ENCODE results near the gene ARL15.

ARL15 gene

DNA sequence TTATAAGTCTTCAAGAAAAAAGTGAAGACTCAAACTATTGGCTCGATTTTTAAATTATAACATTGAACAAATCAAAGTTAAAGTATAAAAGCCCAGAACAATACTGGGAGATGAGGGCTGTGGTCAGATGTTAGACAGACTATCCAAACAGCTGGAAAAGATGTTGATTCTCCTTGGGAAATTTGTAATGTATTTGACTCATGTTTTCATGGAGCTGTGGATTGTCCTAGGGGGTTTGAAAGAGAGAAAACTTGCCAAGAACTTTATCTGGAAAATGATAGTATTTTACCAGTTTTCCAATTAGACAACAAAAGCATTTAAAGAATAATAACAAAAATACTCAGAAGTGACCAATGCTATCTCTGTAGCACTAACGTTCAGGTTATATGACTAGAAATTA is 339.2 kb downstream of the ARL15 start:
- no peak for DNase-seq

DNA sequence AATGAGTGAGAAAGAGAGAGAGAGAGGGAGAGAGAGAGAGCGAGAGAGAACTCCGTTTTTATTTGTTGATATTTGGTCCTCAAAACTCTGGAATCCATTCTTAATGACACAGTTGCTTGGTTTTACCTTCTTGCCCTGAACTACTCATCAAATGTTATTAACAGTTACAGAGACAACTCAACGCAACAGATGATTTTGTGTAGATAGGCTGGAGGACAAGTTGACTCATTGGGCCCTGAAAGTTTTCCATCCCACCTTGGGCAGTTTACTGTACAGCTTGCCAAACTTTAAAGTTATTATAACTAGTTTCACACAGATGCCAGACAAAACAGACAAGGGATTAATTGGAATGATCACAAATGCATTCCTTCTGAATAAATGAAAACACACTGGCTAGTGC is 339.9 kb downstream of the ARL15 start:
- no peak for DNase-seq

- DNase-seq: no peak
Observed at GRCh38 chr5:53969176-53969730, 341.1 kb downstream of the ARL15 start.

DNA sequence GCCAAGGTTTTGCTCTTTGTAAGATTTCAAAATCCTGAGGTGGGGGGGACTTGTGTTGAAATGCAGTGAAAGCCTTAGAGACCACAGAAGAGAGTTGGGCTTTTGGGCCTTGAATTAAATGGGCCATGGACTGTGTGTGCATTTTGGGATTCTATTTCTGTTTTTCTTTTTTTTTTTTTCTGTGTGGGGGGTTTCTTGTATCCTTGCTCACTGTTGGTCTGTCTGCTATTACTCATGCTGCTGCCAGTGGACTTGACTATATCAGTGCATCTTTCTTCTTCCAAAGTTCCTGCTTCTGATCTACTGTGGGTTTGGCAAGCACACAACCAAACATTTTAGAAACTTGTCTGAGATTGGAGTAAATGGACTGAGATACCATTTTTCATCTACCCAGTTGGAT is 344.9 kb downstream of the ARL15 start:
- no peak for DNase-seq

DNA sequence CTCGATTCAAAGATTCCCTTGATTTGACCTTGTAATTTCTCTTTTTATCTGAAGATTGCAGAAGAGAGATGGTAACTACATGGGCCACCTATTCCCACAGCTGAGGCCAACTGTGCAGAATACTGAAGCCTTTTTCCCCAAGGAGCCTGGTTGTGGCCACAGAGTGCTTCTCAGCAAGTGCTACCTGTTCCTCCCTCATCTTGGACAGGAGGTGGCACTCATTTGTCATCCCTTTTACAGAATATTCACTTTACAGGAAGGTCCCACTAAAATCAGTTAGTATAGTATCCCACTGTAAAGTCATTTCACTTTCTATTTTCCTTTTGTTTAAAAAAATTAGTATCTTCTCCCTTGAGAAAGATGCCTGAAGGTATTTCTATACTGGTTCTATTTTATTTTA is 346.4 kb downstream of the ARL15 start:
- no peak for DNase-seq

DNA sequence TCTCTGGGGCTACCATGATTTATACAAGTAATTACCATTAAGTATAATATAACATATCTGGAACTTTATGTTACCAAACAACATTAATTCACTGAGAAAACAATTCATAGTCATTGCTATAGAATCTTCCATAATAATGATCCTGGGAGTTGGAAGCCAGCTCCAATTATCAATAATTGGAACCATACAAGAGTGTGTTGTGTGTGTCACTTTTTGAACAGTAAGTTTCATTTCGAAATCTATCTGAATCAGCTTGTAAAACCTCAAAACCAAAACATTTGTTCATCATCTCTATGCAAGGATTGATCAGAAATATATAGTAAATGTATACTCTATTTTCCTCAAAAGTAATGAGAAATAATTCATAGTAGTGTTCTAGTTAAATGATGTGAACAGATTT is 348.1 kb downstream of the ARL15 start:
- no peak for DNase-seq

- DNase-seq: no peak
Observed at GRCh38 chr5:53956632-53957031, 353.7 kb downstream of the ARL15 start.

GRCh38 chr5:53956196-53956595 is 354.2 kb downstream of the ARL15 start:
- no peak for DNase-seq

GRCh38 chr5:53950621-53951020 is 359.8 kb downstream of the ARL15 start:
- no peak for DNase-seq

GRCh38 chr5:53948598-53948997 is 361.8 kb downstream of the ARL15 start:
- DNase-seq: no peak

- DNase-seq: no peak
Observed at GRCh38 chr5:53946405-53947100, 363.8 kb downstream of the ARL15 start.

DNA sequence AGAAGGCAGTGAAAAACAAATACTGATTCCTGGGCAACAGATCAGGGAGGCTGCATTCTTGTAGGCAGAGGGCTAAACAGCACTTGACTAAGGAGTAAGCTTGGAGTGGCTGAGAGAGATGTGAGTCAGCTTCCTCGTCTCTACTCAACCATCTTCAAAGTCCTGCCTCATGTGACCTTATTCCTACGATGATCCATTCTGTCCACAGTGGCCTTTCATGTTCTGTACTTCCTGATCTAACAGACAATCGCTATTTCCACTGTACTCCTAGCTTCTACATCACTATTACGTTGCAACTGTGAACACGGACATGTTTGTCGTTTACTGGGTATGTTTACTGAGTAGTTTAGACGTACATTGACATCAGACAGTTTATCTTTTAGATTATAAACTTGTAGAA is 365.4 kb downstream of the ARL15 start:
- DNase-seq: no peak

- DNase-seq: no peak
Observed at GRCh38 chr5:53943938-53944337, 366.4 kb downstream of the ARL15 start.

DNA sequence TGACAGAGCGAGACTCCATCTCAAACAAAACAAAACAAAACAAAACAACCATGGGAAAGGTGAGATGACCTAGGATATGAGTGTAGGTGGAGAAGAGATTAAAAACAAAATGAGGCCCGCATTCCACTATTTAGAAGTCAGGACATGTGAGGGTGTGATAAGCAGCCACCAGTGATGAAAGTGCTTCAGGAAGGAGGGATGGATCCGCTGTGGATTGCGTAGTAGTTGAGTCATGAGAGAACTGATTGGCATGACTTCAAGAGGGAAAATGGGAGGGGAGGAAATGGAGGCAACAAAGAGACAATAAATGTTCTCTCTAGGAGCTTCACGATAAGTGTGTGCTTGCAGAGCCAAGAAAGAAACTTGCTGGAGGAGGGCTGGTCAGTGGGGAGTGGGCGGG is 367.6 kb downstream of the ARL15 start:
- no peak for DNase-seq

GRCh38 chr5:53940921-53941320 is 369.5 kb downstream of the ARL15 start:
- no peak for DNase-seq

- no peak for DNase-seq
Observed at GRCh38 chr5:53937467-53937866, 372.9 kb downstream of the ARL15 start.

GRCh38 chr5:53936481-53937352 is 373.7 kb downstream of the ARL15 start:
- no peak for DNase-seq

DNA sequence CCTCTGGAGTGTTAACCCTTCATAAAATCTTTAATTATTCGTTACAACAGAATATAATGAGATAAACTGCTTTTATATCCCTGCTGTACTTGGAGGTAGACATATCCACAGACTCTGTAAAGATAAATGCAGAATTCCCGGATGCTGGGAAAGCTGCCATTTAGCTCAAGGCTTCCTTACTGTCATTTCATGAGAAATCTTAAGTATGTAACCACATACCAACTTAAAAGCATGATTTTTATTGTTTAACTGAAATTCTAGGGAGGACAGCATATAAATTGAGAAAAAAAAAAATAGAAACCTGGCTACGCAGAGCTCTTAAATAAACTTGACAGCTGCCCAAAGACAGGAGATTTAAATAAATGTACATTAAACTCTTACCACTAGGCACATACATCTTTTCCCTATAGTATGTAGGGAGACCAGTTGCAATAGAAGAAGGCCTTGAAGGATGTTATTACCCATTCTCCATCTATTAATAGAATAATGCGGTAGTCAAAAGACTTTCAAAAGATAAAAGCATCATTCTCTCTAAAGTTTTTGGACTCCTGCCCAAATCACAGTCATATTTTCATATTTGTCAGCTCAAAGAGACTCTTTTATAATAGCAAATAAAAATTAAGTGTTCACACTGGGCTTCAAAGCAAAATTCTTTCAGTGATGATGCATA is 376.1 kb downstream of the ARL15 start:
- DNase-seq: no peak

DNA sequence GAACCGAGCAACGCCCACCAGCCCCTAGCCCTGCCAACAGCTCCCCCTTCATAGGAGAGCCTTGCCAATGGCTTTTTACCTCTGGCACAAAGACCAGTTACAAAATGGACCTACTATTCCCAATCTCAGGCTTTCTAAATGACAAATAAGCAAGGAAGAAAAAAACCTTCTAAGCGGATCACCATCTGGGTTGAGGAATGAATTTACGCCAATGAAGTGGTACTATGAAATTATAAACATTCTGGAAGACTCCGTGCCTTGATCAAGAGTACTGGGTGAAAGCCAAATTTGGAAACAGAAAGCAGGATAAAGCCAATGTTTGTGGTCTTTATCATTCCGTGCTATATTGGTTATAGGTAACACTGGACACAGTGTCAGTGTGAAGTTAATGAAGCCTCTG is 378.0 kb downstream of the ARL15 start:
- no peak for DNase-seq

- no peak for DNase-seq
Observed at GRCh38 chr5:53930457-53930856, 379.9 kb downstream of the ARL15 start.

GRCh38 chr5:53929570-53929969 is 380.8 kb downstream of the ARL15 start:
- no peak for DNase-seq

DNA sequence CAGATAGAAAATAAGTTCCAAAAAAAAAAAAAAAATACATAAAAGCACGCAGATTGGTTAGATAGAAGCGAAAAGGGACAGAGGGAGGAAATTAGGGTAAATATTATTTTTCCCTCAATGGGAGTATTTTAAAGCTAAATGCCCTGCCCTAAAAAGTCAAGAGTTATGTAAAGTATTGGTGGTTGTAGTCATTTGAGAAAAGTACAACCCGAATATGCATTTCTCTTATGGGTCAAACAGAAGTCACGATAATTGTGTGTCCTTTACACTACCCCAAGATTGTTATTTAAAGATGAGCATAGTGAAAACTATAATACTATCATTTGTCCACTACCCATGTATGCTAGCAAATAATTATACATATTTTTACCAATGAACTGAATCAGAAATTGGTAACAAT is 381.2 kb downstream of the ARL15 start:
- no peak for DNase-seq

DNA sequence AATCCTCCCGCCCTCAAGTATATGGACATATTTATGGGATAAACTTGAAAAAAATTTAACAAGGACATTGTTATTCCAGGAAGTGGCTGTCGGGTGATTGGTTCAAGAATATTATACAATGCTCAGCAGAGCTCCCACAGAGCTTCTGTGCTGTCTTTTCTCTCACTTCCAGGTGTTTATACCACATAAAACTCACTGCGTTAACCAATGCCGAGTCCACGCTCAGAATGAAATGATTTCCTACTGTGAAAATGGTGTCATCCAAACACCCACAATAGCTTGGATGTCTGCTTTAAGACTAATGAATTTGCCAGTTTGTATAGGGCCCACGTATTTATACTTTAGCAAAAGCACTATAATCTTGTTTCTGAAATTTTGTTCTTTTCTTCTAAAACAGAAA is 381.7 kb downstream of the ARL15 start:
- DNase-seq: no peak
